Calu3 (cell line): ENCODE measurements around the gene SMPDL3A. TPM values are rescaled to one million over a fixed set of nuclear protein-coding genes. Genes with fewer than 3 reads are reported as not detected.

Source experiments
- BruUV-seq: library from RNA; stranded (reverse); fragments of 400-500 nt; replicated peaks from 2 replicates; lab custom pipeline; 2021; lab: Mats Ljungman, UMichigan
- CTCF ChIA-PET: fragments of 300-600 bp; sonication (Branson Sonifier 250); formaldehyde crosslinking; loops from one replicate; lab custom pipeline; 2022; ENCODE audit warnings: antibody characterized with exemption; lab: Charles Lee
- DNase-seq: peaks from one replicate; pipeline ENCODE4 v3.0.0; 2022
- H3K27ac Mint-ChIP-seq: one replicate; pipeline ENCODE4 v1.8.0; 2022; ENCODE audit warnings: mixed read lengths; ENCODE audit not compliant: unreplicated experiment
- H3K27me3 Mint-ChIP-seq: one replicate; pipeline ENCODE4 v1.8.0; 2022; ENCODE audit warnings: mixed read lengths; ENCODE audit not compliant: unreplicated experiment
- H3K36me3 Mint-ChIP-seq: one replicate; pipeline ENCODE4 v1.8.0; 2022; ENCODE audit warnings: mild to moderate bottlenecking, moderate library complexity, mixed read lengths; ENCODE audit not compliant: insufficient read depth, unreplicated experiment
- H3K4me1 Mint-ChIP-seq: one replicate; pipeline ENCODE4 v1.8.0; 2022; ENCODE audit warnings: mild to moderate bottlenecking, low read depth, mixed read lengths; ENCODE audit not compliant: unreplicated experiment
- H3K4me3 Mint-ChIP-seq: one replicate; pipeline ENCODE4 v1.8.0; 2022; ENCODE audit warnings: mild to moderate bottlenecking, low read depth, moderate library complexity, mixed read lengths; ENCODE audit not compliant: unreplicated experiment
- H3K9me3 Mint-ChIP-seq: one replicate; pipeline ENCODE4 v1.8.0; 2022; ENCODE audit warnings: low read depth, mixed read lengths; ENCODE audit not compliant: unreplicated experiment
- CTCF ChIP-seq: fragments of 200-600 bp; IDR thresholded peaks from one replicate; pipeline ENCODE4 v1.8.0; 2022; ENCODE audit warnings: antibody characterized with exemption; ENCODE audit not compliant: unreplicated experiment
- intact Hi-C: fragments of 100-400 bp; cut with micrococcal nuclease; formaldehyde crosslinking; loops from one replicate; pipeline ENCODE4 v1.10.0; 2022; ENCODE audit not compliant: unreplicated experiment
- total RNA-seq: library from RNA; stranded (reverse); gene quantifications from 2 replicates; pipeline ENCODE4 v1.2.3, GENCODE V29; 2022

The SMPDL3A gene
- total RNA-seq, 1 experiment from 2014 or later: 1.6 TPM

- Mint-ChIP-seq H3K9me3 (no peaks in the 10 kb centered on the region), H3K4me3 (no peak overlapping the region), H3K27ac (no peak overlapping the region), H3K36me3 (no peaks in the 10 kb centered on the region), H3K4me1 (no peaks in the 10 kb centered on the region), H3K27me3 (no peaks in the 10 kb centered on the region)
- intact Hi-C loops: no loop called here
- no peak for DNase-seq
- no peak for TF ChIP-seq CTCF
- CTCF ChIA-PET: no interaction called here
- no TSS peak for BruUV-seq
These were observed 29.8 kb downstream of the SMPDL3A start for GRCh38 chr6:122818866-122819265.

DNA sequence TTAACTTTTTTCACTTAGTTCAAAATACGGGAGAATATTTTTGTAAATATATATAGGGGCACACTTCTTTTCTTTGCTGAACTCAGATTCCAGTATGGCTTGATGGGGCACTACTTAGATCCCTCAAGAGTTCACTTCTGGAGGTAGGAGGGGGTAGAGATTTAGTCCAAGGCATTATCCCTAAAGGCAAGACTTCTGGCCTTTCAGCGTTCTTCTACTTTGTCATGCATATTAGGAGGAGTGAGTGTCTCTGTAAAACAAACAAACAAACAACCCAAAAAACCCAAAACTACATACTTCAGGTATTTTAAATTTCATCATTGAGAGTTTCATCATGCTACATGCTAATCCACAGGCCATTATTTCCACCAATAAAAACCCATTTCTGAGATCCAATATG lies 32.0 kb downstream of the SMPDL3A start:
- intact Hi-C loops: no loop called here
- Mint-ChIP-seq H3K27me3 (no peaks in the 10 kb centered on the region), H3K4me1 (no peaks in the 10 kb centered on the region), H3K27ac (no peak overlapping the region), H3K4me3 (no peak overlapping the region), H3K9me3 (no peaks in the 10 kb centered on the region), H3K36me3 (no peaks in the 10 kb centered on the region)
- no peak for TF ChIP-seq CTCF
- CTCF ChIA-PET: no interaction called here
- BruUV-seq: no TSS peak
- DNase-seq: no peak

DNA sequence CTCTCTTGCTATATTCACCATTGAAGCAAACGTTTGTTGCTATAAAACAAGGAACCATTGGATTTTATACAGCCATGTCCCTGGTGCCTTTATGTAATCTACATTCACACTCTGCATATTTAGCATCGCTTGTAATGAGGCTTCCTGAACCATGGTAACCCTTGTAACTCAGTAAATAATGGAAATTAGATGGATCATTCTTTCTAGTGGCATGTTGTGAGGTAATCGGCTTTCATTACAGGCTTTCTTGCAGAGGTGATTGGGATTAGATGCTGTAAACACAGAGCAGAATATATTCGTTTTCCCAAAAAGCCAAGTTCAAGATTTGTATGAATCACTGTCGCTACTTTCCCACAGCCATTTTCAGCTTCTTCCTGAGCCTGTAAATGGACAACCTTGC lies 36.1 kb downstream of the SMPDL3A start:
- CTCF ChIA-PET: no interaction called here
- Mint-ChIP-seq H3K27me3 (no peaks in the 10 kb centered on the region), H3K9me3 (no peaks in the 10 kb centered on the region), H3K4me1 (no peaks in the 10 kb centered on the region), H3K4me3 (no peak overlapping the region), H3K36me3 (no peaks in the 10 kb centered on the region), H3K27ac (no peak overlapping the region)
- TF ChIP-seq CTCF: no peak
- no peak for DNase-seq
- BruUV-seq: no TSS peak
- intact Hi-C loops: no loop called here

DNA sequence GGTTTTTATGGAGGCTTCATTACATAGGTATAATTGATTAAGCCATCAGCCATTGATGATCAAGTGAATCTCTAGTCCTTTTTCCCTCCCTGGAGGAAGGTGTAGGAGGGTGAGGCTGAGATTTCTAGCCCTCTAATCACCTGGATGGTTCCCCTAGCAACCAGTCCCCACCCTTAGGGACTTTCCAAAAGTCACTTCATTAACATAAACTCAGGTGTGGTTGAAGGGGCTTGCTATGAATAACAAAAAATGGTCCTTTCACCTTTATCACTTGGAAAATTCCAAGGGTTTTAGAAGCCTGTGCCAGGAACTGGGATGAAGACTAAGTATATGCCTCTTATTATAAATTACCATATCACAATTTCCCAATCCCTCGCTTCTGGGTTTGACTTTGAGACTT lies 40.4 kb downstream of the SMPDL3A start:
- no peaks in the 10 kb centered on the region for H3K36me3 Mint-ChIP-seq
- H3K4me3 Mint-ChIP-seq: no peak overlapping the region
- H3K9me3 Mint-ChIP-seq: no peaks in the 10 kb centered on the region
- no peak for DNase-seq
- TF ChIP-seq CTCF: no peak
- H3K4me1 Mint-ChIP-seq: no peaks in the 10 kb centered on the region
- H3K27me3 Mint-ChIP-seq: no peaks in the 10 kb centered on the region
- no peak overlapping the region for H3K27ac Mint-ChIP-seq
- BruUV-seq: no TSS peak
- intact Hi-C loops: no loop called here
- CTCF ChIA-PET: interaction anchor here (0.6 kb wide), 1 partner anchor 359 kb away, joined by 6 read pairs; no protein-coding TSS in a partner anchor
